GM23338 (cell line): Measurements from ENCODE around the gene ABHD14A.

Experiments used
- CREB1 ChIP-seq: fragments of 250-450 bp; sonication (Bioruptor Pico); IDR thresholded peaks from 2 replicates; pipeline ENCODE4 v1.5.0; 2020; ENCODE audit warnings: low read depth, mild to moderate bottlenecking, moderate library complexity
- CTCF ChIP-seq, 2 experiments: fragments of 200-600 bp in 1 of 2; sonication (generic) in 1 of 2; conservative IDR thresholded peaks; 2 replicates each; pipeline versions ENCODE4 v1.5.1 to v1.6.1; 2016 to 2017; ENCODE audit warnings: antibody characterized with exemption in 2 of 2, low read depth in 2 of 2, mild to moderate bottlenecking in 2 of 2, moderate library complexity in 1 of 2
- EZH2 ChIP-seq: fragments of 200-600 bp; sonication (generic); IDR thresholded peaks from one replicate; pipeline ENCODE4 v1.8.0; 2017; ENCODE audit warnings: antibody characterized with exemption, mild to moderate bottlenecking, low read depth; ENCODE audit not compliant: unreplicated experiment
- EZH2phosphoT487 ChIP-seq: fragments of 200-600 bp; sonication (generic); IDR thresholded peaks from one replicate; pipeline ENCODE4 v1.8.1; 2018; ENCODE audit warnings: antibody characterized with exemption; ENCODE audit not compliant: unreplicated experiment
- JUNB ChIP-seq: IDR thresholded peaks from one replicate; pipeline ENCODE4 v1.6.1; 2016; ENCODE audit warnings: antibody characterized with exemption; ENCODE audit not compliant: unreplicated experiment
- NANOG ChIP-seq: IDR thresholded peaks from 2 replicates; pipeline ENCODE4 v1.6.1; 2016; ENCODE audit warnings: antibody characterized with exemption, borderline replicate concordance
- POLR2AphosphoS5 ChIP-seq: IDR thresholded peaks from 2 replicates; pipeline ENCODE4 v1.6.1; 2016; ENCODE audit warnings: antibody characterized with exemption, low read depth
- REST ChIP-seq: IDR thresholded peaks from one replicate; pipeline ENCODE4 v1.6.1; 2018; ENCODE audit warnings: antibody characterized with exemption; ENCODE audit not compliant: unreplicated experiment
- STAT1 ChIP-seq: IDR thresholded peaks from one replicate; pipeline ENCODE4 v1.6.1; 2016; ENCODE audit warnings: antibody characterized with exemption; ENCODE audit not compliant: unreplicated experiment
- ZNF114 ChIP-seq: fragments of 250-450 bp; sonication (Bioruptor Pico); IDR thresholded peaks from 2 replicates; pipeline ENCODE4 v1.5.0; 2020; ENCODE audit warnings: mild to moderate bottlenecking, moderate library complexity
- TF ChIP-seq, protein P1 (sequence below): IDR thresholded peaks from 2 replicates; pipeline ENCODE4 v1.6.1; 2016; ENCODE audit warnings: antibody characterized with exemption

- TF ChIP-seq EZH2phosphoT487 (no peak), CTCF (conservative IDR thresholded peaks at IDR 0.05; ENCODE audit: low read depth in 2 of 2) (no peak), CREB1 (CRISPR knock-in tag) (no peak), STAT1 (no peak), EZH2 (no peak), POLR2AphosphoS5 (no peak), REST (no peak), NANOG (no peak), ZNF114 (CRISPR knock-in tag) (no peak), JUNB (no peak)
- TF ChIP-seq, protein P1, sequence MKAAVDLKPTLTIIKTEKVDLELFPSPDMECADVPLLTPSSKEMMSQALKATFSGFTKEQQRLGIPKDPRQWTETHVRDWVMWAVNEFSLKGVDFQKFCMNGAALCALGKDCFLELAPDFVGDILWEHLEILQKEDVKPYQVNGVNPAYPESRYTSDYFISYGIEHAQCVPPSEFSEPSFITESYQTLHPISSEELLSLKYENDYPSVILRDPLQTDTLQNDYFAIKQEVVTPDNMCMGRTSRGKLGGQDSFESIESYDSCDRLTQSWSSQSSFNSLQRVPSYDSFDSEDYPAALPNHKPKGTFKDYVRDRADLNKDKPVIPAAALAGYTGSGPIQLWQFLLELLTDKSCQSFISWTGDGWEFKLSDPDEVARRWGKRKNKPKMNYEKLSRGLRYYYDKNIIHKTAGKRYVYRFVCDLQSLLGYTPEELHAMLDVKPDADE = no peak
These were observed 38.7 kb upstream of the ABHD14A start for GRCh38 chr3:51935886-51936755.
